AG09309 (cell line): ENCODE measurements around the gene EHBP1L1.

Source experiments
- DNase-seq: peaks from one replicate; pipeline ENCODE4 v3.0.0-alpha.2; 2010; ENCODE audit warnings: low read depth
- H3K4me3 ChIP-seq: 2 replicates; pipeline ENCODE4 v1.5.1; 2011; ENCODE audit warnings: mild to moderate bottlenecking, low read depth, low read length, moderate library complexity; ENCODE audit not compliant: control insufficient read depth
- CTCF ChIP-seq: IDR thresholded peaks from 2 replicates; pipeline ENCODE4 v1.5.1; 2011; ENCODE audit warnings: mild to moderate bottlenecking, low read depth, low read length, inconsistent platforms; ENCODE audit not compliant: insufficient read depth, control insufficient read depth; ENCODE audit errors: missing control alignments

EHBP1L1 gene

GRCh38 chr11:65535102-65535501, 40.8 kb upstream of the EHBP1L1 start:
- H3K4me3 ChIP-seq, result no peak overlapping the region
- DNase-seq, result no peak
- no peak for TF ChIP-seq CTCF

GRCh38 chr11:65536412-65537295, 39.2 kb upstream of the EHBP1L1 start:
- TF ChIP-seq CTCF, result no peak
- no peak for DNase-seq
- H3K4me3 ChIP-seq, result no peak overlapping the region

- no peak overlapping the region for H3K4me3 ChIP-seq
- TF ChIP-seq CTCF, result no peak
Measured at GRCh38 chr11:65537296-65537597, 38.6 kb upstream of the EHBP1L1 start.

GRCh38 chr11:65537620-65538231, 38.1 kb upstream of the EHBP1L1 start:
- no peak for TF ChIP-seq CTCF
- no peak overlapping the region for H3K4me3 ChIP-seq
- no peak for DNase-seq

More at GRCh38 chr11:65537296-65537597, 38.6 kb upstream of the EHBP1L1 start:
- DNase-seq, result no peak

GRCh38 chr11:65538232-65538914, 37.5 kb upstream of the EHBP1L1 start:
- no peak for TF ChIP-seq CTCF
- DNase-seq, result no peak
- H3K4me3 ChIP-seq, result no peak overlapping the region

GRCh38 chr11:65538915-65539743, 36.7 kb upstream of the EHBP1L1 start:
- no peak for TF ChIP-seq CTCF
- no peak for DNase-seq
- no peak overlapping the region for H3K4me3 ChIP-seq
